UCSD-AML1 (cell line): Measurements from ENCODE around the gene AOAH.
"Not testable (repeated sequence)": the region's sequence is repeated elsewhere in the genome, so short reads cannot be mapped to it uniquely, and the experiment has no call there.

ENCODE experiments used
- DNase-seq: peaks from one replicate; lab custom pipeline; 2025; ENCODE audit not compliant: unreplicated experiment; lab: John Stamatoyannopoulos, UW

The AOAH gene

DNA sequence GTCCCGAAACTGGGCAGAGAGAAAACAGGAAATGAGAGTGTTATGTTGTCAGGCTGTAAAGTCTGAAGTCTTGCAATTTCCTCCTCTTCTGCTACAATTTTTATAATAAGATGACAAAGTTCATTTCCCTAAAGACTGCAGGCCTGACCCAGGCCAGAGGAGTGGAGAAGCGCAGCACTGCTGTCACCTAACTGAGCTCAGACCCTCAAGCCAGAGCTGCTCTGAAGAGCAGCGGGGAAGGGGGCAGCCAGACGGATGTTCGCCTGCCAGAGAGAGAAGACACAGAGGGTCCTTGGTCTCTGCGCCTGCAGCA lies 12.6 kb upstream of the AOAH start:
- DNase-seq, result no peak

DNA sequence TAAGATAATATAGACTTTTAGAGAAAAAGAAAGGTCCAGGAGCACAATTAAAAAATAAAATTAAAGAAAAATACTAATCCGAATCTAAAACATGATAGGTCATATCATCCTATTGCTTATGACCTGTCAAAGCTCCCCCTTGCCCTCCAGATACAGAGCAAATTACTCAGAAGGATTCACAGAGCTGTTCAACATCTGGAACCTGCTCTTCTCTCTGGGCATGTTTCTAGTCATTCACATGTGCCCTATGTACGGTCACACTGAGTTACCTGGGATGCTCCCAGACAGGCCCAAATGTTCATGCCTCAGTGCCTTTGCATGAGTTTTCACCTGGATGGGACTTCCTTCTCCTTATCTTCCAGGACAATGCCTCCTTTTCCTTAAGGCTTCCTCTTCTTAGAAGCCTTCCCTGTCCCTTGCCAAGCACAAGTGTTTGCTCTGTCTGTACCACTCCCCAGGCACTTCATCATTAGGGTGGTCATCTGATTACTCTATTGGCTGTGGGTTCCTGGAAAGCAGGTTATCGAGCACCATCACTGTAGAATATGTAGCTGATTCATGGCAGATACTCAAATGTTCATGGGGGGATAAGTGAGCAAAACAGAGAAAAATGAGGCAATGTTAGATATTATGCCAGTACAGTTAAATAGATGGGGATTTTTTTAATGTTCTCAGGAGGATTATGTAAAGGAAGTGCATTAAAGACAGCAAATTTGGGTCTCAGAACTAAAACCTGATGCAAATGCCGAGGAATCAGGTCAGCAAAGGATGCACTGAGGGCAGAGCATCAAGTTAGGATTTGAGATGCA lies 12.0 kb upstream of the AOAH start:
- no peak for DNase-seq

DNA sequence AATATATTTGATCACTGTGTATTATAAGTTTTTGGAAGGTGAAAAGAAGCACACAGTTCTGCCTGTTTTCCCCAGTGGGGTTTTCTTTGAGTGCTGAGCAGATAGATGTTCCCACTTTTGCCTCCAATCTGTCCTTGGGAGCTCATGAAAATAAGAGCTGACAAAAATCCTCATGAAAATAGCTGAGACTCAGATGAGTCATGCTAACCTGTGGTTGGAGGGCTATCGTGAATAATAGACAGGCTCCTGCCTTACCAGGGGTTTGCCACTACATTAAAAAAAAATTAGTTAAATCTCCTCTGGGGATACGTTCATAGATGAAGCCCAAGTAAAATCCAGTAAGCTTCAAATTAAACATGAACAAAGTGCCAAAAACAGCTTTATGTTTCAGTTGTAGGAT lies 10.9 kb upstream of the AOAH start:
- DNase-seq, result no peak

DNA sequence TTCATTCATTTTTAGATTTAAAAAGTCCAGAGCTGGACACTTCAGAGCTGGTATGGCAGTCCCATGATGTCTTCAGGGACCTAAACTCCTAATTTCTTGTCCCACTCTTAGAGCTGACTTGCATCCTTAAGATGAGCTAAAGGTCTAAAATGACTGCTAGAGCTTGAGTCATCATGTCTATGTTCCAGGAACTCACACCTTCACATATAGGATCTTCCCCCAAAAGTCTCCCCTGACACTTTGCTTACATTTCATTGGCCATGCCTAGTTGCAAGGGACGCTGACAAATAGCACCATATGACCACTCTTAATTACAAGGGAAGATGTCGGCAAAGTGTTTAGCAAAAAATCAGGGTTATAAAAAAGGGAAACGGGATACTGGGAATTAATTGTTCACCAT lies 10.4 kb upstream of the AOAH start:
- no peak for DNase-seq

DNA sequence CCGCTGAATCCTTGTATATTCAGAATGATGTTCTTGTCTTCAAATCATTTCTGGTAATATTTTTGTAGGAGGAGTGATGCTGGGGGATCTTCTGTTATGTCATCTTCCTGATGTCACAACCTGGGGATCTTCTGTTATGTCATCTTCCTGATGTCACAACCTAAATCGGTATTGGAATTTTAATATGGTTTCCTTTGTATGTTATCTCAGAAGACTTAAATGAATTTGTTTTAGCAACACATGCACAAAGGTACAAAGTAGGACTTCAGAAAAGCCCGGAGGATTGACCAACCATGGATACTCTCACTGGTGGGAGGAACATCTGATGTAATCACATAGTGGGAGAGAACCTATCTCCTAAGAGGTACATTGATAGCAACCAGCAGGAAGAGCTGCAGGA lies 9.1 kb upstream of the AOAH start:
- no peak for DNase-seq

DNA sequence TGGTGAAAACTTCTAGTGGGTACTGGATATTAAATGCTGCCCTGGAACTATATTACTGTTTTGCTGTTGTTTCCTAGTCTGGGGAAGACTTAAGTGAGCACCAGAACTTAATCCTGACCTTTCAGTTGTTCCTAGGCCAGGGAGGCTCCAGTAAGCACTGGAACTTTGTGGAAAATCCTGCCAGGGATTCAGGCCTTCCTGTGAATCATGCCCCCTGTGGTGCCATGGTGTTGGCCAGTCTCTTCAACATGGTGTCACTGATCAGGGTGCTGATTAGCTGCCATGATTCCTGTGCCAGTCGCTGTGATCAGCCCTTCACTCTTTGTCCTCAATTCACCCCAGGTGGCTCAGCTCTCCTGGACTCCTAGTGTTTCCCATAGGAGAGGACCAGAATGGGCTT lies 8.5 kb upstream of the AOAH start:
- no peak for DNase-seq

DNA sequence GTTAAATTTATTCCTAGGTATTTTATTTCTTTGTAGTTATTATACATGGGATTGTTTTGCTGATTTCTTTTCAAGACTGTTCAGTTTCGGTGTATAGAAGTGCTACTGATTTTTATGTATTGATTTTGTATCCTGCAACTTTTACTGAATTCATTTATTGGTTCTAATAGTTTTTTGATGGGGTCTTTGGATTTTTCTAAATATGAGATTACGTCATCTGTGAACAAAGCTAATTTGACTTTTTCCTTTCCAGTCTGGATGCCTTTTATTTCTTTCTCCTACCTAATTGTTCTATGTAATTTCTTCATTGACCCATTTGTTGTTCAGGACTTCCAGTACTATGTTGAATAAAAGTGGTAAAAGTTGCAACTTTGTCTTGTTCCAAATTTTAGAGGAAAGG lies 5.8 kb upstream of the AOAH start:
- DNase-seq, result no peak

DNA sequence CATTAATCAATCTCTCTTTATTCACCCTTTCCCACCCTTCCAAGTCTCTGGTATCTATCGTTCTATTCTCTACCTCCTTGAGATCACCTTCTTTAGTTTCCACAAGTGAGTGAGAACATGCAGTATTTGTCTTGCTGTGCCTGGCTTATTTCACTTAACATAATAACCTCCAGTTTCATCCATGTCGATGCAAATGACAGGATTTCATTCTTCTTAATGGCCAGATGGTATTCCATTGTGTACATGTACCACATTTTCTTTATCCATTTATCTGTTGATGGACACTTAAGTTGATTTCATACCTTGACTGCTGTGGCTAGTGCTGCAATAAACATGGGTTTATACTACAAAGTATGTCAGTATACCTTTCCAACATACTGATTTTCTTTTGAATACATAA lies 3.8 kb upstream of the AOAH start:
- DNase-seq, result no peak

DNA sequence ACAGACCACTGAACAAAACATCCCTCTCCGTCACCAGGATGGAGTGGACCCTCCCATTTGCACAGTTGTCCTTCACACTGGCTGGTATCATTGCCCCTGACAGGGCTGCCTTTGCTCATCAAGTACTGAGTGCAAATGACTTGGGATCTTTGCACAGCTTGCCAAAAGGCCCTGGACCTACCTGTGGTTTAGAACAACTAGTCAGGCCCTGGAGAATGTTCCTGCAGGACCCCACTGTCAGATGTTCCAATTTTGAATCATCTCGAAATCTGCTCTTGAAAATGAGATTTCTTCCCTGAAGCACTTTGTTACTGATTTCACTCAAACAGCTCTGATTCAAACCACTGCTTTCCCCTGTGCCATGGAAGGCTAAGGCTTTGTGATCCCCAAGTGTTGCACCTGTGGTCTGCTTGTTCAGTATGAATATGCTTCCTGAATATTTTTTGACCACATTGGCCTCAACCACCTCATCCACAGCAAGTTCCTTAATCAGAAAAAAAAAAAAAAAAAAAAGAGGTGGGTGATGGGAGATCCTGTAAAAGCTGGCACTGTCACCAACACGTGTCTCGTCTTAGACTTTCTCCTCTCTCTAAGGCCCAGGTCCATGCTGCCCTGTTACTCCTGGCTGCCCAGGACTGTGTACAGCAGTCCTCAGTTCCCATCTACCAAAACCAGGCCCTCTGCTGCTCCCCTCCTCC lies 2.7 kb upstream of the AOAH start:
- no peak for DNase-seq

DNA sequence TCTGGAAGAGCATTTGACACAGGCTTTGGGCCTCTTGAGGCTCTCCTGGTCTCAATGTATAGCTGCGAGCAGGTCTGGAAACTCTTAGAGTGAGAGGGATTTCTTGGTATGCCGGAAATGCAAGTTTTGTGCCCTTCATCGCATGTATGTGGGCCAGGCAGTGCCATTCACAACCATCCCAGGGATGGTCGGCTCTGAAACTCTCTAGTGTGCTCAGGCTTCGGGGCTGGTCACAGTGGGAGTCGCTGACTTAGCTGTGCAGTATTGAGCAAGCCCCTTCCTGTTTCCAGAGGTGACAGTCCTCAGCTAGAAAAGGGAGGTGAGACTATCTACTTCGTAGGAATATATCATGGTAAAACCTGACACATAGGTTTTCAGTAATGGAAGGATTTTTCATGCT lies 2.0 kb upstream of the AOAH start:
- DNase-seq, result no peak

DNA sequence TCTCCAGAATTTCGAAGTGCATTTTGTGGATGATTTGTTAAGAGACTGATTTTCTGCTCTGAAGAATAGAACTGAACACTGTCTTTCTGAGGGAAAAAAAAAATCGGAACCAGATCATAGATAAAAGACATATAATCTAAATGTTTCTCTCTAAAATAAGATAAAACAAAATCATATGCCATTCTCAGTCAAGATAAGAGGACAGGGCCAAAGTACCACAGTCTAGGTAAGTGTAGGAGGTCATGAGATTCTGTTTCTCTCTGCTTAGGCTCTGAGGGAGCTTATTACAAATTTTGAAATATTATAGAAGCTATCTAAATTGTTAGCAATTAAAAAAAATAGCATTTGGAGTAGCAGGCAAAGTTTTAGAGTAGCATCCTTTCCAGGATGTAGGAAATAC lies 702 bp upstream of the AOAH start:
- no peak for DNase-seq

DNA sequence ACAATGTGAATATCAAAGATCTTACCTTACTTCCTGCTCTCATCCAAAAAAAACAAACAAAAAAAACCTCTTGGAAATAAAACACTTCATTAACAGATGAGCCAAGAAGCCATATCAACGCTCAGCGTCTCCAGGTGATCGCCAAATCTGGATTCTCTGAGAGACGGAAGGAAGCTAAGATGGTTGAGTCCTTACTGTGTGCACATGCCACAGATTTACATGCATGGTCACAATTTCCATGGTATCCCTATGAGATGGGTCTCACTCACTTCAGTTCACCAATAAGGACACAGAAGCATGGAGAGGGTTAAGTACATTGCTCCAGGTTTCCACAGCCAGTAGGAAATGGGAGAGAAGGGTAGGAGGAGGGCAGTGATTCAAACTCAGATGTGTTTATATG lies 1.0 kb downstream of the AOAH start:
- DNase-seq, result no peak

DNA sequence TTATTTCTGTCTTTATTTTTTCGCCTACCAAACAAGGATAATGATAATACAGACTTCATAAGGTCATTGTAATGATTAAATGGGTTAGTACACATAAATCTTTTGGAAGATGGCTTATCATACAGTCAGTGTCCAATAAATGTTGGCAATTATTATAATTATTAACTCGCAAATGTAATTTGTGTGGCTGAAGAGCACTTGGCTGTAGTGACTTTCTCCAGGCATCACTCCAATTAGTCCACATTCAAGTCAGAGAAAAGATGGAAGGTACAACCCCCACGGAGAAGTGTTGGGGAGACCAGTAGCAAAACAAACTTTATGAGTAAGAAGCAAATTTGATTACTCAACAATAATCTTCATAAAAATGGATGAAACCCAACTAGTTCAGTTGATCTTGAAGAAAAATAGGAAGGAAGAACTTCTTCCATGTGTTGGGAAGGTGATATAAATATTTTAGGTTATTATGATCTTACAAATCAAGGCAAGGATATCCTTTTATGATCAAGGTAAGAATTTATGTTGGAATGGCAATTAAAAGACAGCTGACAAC lies 5.1 kb downstream of the AOAH start:
- no peak for DNase-seq

DNA sequence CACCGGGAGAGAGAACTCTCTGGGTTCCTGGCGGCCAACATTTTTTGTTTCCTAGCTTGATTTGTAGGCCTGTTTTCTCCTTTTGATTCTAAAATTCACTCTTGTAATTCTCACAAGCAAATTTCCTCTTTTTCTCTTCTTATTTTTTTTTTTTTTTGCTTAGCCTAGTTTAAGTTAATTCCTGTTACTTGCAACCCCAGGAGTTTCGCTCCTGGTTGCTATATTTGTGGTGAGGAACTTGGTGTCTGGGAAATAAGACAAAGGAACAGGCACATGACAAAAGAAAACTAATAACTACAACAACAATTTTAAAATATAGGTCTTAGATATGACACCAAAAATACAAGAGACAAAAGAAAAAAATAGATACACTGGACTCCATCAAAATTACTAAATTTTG lies 6.7 kb downstream of the AOAH start:
- DNase-seq, result no peak

DNA sequence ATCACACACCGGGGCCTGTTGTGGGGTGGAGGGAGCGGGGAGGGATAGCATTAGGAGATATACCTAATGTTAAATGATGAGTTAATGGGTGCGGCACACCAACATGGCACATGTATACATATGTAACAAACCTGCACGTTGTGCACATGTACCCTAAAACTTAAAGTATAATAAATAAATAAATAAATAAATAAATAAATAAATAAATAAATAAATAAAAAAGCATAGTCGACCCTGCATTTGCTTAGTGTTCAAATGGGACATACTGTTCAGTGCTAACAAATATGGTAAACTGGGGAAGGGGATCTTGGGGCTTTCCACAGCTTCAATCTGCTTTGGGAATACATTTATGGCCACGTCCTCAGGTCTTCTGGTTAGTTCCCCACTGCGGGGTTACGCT lies 7.5 kb downstream of the AOAH start:
- DNase-seq, result not testable (repeated sequence)

DNA sequence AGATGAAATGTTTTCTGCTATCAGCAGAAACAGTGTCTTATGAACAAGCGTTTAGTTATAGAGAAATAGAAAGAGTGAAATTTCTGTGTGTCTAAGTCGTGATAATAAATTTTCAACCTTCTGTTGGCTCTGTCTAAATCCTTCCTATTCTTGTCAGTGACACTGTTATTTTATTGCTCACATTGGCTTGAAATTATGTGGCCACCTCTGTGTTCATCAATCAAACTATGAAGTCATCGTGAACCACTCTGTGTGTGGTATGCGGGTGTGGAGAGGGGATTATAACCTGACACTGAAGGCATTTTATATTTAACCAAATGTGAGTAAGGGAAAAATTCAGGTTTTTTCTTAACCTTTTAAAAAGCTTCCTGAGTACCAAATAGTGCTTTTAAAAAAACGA lies 12.3 kb downstream of the AOAH start:
- DNase-seq, result no peak

DNA sequence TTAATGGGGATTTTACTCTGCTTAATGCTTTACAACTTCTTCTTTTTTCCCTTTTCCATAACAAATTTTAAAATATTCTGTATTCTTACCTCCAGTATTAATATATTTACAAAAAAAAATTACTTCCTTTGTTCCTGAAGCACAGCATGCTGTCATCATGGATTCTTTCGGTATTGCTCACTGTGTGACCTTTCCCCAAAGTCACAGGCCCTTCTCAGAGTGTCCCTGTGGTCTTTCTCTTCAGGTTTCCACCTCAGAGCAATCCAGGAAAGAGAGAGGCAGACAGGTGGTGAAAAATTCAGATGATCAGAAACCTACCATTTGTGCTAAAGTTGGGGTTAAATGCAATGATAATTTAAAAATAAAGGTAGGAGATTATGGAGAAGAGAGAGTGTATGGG lies 13.0 kb downstream of the AOAH start:
- DNase-seq, result no peak

DNA sequence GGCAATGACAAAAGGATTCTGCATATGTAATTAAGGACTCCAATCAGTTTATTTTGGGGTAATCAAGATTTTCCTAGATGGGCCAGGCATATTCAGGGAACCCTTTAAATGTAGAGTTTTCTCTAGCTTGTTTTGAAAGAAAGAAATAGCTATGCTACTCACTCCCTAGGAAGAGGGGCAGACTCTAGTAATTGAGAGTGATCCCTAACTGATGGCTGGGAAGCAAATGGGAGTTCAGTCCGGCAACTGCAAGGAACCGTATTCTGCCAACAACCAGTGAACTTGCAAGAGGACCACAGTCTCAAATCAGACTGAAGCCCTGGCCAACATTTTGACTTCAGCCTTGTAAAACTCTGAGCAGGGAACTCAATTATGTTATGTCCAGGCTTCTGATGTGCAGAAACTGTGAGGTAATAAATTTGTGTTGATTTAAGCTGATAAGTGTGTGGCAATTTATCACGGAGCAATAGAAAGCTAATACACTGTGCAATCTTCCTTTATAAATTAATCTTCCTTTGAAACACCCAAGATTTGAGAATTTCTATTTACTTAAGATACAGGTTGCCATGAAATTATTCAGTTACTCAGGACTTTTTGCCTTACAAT lies 14.0 kb downstream of the AOAH start:
- DNase-seq, result no peak

DNA sequence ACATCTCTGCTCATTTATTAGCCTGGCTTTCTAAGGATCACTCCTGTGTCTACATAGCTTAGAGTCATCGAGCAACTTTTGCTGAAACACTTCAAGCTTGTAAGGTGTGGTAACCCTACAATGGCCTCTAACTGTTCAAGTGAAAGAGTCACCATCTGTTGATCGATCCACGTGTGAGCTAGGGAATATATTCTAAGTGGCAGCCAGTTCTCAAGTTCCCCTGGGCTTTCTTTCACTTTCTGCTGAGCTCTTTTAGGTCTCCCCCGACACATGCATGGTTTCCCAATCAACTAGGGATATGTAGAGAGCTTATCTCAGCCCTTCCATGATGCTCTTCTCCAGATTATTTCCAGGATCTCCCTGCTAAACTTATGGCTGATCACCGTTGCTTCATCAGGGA lies 15.5 kb downstream of the AOAH start:
- no peak for DNase-seq

DNA sequence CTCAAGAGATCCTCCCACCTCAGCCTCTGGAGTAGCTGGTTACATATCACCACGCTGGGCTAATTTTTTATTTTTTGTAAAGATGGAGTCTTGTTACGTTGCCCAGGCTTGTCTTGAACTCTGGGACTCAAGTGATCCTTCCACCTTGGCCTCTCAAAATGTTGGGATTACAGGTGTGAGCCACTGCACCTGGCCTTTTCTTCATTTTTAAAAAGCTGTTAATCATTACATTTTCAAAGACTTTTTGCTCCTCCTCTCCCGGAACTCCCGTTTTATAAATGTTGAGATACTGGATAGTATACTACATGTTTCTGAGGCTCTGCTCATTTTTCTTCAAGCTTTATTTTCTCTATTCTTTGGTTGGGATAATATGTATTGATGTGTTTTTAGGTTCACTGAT lies 16.4 kb downstream of the AOAH start:
- DNase-seq, result no peak

DNA sequence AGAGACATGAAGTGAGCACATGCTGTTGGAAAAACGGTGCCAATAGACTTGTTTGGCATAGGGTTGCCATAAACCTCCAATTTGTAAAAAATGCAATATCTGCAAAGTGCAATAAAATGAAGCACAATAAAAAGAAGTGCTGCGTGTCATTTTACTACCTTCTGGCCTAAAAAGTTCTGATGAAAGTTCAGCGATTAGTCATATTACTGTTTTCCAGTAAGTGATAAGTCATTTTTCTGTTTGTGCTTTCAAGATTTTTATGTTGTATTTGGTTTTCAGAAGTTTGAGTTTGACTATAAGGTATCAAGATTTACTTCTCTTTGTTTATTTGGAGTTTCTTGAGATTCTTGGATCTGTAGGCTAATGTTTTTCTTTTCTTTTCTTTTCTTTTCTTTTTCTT lies 16.8 kb downstream of the AOAH start:
- DNase-seq, result no peak

DNA sequence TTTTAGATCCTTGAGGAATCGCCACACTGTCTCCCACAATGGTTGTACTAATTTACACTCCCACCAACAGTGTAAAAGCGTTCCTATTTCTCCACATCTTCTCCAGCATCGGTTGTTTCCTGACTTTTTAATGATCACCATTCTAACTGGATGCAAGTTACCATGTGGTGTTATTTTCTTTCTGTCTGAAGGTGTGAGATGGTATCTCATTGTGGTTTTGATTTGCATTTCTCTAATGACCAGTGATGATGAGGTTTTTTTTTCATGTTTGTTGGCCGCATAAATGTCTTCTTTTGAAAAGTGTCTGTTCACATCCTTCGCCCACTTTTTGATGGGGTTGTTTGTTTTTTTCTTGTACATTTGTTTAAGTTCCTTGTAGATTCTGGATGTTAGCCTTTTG lies 20.4 kb downstream of the AOAH start:
- DNase-seq, result not testable (repeated sequence)
